Panc1 (cell line): Measurements from ENCODE around the gene NTN3. TPM values are rescaled to one million over a fixed set of nuclear protein-coding genes. Genes with fewer than 3 reads are reported as not detected.
"Not testable (repeated sequence)": the region's sequence is repeated elsewhere in the genome, so short reads cannot be mapped to it uniquely, and the experiment has no call there.

Experiments
- ATAC-seq: fragments of 200-7000 bp; cut with Tn5 transposase; 2 replicates; pipeline ENCODE4 v1.9.1; 2020; ENCODE audit warnings: mild to moderate bottlenecking, moderate library complexity
- BruUV-seq: library from RNA; stranded (reverse); fragments of 400-500 nt; replicated peaks from 2 replicates; lab custom pipeline; 2021; lab: Mats Ljungman, UMichigan
- CTCF ChIA-PET: fragments of 300-600 bp; sonication (Branson Sonifier 250); formaldehyde crosslinking; loops from one replicate; lab custom pipeline; 2022; ENCODE audit warnings: antibody characterized with exemption; lab: Charles Lee
- POLR2A ChIA-PET: fragments of 300-600 bp; sonication (Branson Sonifier 250); formaldehyde crosslinking; loops from one replicate; lab custom pipeline; 2022; ENCODE audit warnings: antibody characterized with exemption; lab: Charles Lee
- DNase-seq: peaks from one replicate; pipeline ENCODE4 v3.0.0-alpha.2; 2010; ENCODE audit warnings: low read depth, low spot score
- H3K27ac ChIP-seq: 2 replicates; pipeline ENCODE4 v1.5.1; 2011; ENCODE audit warnings: mild to moderate bottlenecking, low read length, inconsistent platforms
- H3K27me3 ChIP-seq: fragments of 200-500 bp; sonication (Bioruptor generic); 2 replicates; pipeline ENCODE4 v1.6.0; 2014; ENCODE audit warnings: low read length, inconsistent platforms; ENCODE audit not compliant: control insufficient read depth, insufficient read depth
- H3K36me3 ChIP-seq: fragments of 200-500 bp; sonication (Bioruptor generic); 2 replicates; pipeline ENCODE4 v1.5.1; 2014; ENCODE audit warnings: inconsistent platforms, mild to moderate bottlenecking, low read length, moderate library complexity; ENCODE audit not compliant: control insufficient read depth, insufficient read depth
- H3K4me1 ChIP-seq: 2 replicates; pipeline ENCODE4 v1.5.1; 2011; ENCODE audit warnings: inconsistent platforms, mild to moderate bottlenecking, low read length, moderate library complexity; ENCODE audit not compliant: control insufficient read depth, insufficient read depth
- H3K4me3 ChIP-seq, 2 experiments: 2 replicates each; pipeline ENCODE4 v1.5.1; 2011 to 2012; ENCODE audit warnings: low read depth in 2 of 2, low read length in 2 of 2, mild to moderate bottlenecking in 2 of 2, inconsistent platforms in 1 of 2, moderate library complexity in 1 of 2
- H3K9me3 ChIP-seq: fragments of 200-500 bp; sonication (Bioruptor generic); 2 replicates; pipeline ENCODE4 v1.5.1; 2014; ENCODE audit warnings: low read depth, mild to moderate bottlenecking, inconsistent platforms, low read length, moderate library complexity; ENCODE audit not compliant: control insufficient read depth, insufficient read depth
- POLR2AphosphoS5 ChIP-seq: IDR thresholded peaks from 2 replicates; pipeline ENCODE4 v1.6.1; 2012; ENCODE audit warnings: mild to moderate bottlenecking, low read depth, low read length, moderate library complexity
- SIN3A ChIP-seq: IDR thresholded peaks from 2 replicates; pipeline ENCODE4 v1.6.1; 2012; ENCODE audit warnings: low read depth, mild to moderate bottlenecking, low read length, moderate library complexity, borderline replicate concordance; ENCODE audit not compliant: insufficient read depth
- TCF7L2 ChIP-seq: IDR thresholded peaks from 2 replicates; pipeline ENCODE4 v1.6.1; 2011; ENCODE audit warnings: mild to moderate bottlenecking, low read depth, low read length, inconsistent platforms
- in situ Hi-C: cut with HindIII; loops from 2 replicates; pipeline ENCODE4 v1.10.0; 2016; ENCODE audit warnings: low sequenced_read_pairs, low pct_unique_long_range_greater_than_20kb
- intact Hi-C: fragments of 100-400 bp; cut with micrococcal nuclease; formaldehyde crosslinking; loops from one replicate; pipeline ENCODE4 v1.10.0; 2022; ENCODE audit not compliant: unreplicated experiment
- total RNA-seq: library from RNA; stranded (reverse); gene quantifications from one replicate; pipeline ENCODE4 v1.2.1, GENCODE V29; 2021; ENCODE audit not compliant: unreplicated experiment
- TF ChIP-seq, protein P1 (sequence below): fragments of 450-650 bp; IDR thresholded peaks from 2 replicates; pipeline ENCODE4 v1.5.1; 2017; ENCODE audit warnings: mild to moderate bottlenecking
- TF ChIP-seq, protein P2 (sequence below), 2 experiments: IDR thresholded peaks; 2 replicates each; pipeline ENCODE4 v1.6.1; 2011 to 2012; ENCODE audit warnings: low read depth in 2 of 2, control low read depth in 1 of 2, low read length in 1 of 2, mild to moderate bottlenecking in 1 of 2, moderate library complexity in 1 of 2; ENCODE audit not compliant: insufficient read depth in 1 of 2

Gene NTN3
- total RNA-seq, 1 experiment from 2014 or later, result 3.2 TPM

DNA sequence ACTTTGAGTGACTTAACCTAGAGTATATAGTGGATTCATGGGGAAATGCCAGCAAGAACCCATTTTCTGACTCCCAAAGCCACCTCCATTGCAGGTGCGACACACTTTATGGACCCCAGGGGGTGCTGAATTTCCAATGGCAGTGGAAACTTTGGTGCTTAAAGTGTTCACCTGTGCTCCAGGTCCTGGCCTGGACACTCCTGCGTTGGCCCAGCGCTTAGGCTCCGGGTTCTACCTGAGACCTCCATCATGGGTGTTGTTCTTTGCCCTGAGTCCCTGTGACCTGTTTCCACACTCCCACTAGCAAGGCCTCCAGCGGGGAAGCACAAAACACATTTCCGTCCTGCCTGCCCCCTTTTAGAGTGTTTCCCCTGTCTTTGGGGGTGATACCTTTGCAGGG, 38.8 kb upstream of the NTN3 start:
- no peak for DNase-seq
- no peak for ATAC-seq
- ChIA-PET POLR2A (no interaction called here), CTCF (no interaction called here)
- Histone ChIP-seq H3K9me3 (no peaks in the 10 kb centered on the region), H3K4me1 (peaks cover 19% of the 10 kb centered on the region), H3K4me3 (no peak overlapping the region), H3K27me3 (no peaks in the 10 kb centered on the region), H3K36me3 (peaks cover 23% of the 10 kb centered on the region), H3K27ac (no peak overlapping the region)
- TSS peak; percentile 50 for BruUV-seq
- in situ Hi-C loops, result no loop called here
- intact Hi-C loops, result no loop called here
- TF ChIP-seq, protein P1, sequence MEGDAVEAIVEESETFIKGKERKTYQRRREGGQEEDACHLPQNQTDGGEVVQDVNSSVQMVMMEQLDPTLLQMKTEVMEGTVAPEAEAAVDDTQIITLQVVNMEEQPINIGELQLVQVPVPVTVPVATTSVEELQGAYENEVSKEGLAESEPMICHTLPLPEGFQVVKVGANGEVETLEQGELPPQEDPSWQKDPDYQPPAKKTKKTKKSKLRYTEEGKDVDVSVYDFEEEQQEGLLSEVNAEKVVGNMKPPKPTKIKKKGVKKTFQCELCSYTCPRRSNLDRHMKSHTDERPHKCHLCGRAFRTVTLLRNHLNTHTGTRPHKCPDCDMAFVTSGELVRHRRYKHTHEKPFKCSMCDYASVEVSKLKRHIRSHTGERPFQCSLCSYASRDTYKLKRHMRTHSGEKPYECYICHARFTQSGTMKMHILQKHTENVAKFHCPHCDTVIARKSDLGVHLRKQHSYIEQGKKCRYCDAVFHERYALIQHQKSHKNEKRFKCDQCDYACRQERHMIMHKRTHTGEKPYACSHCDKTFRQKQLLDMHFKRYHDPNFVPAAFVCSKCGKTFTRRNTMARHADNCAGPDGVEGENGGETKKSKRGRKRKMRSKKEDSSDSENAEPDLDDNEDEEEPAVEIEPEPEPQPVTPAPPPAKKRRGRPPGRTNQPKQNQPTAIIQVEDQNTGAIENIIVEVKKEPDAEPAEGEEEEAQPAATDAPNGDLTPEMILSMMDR, result no peak
- TF ChIP-seq SIN3A (no peak), POLR2AphosphoS5 (no peak), TCF7L2 (no peak)
- TF ChIP-seq, protein P2, sequence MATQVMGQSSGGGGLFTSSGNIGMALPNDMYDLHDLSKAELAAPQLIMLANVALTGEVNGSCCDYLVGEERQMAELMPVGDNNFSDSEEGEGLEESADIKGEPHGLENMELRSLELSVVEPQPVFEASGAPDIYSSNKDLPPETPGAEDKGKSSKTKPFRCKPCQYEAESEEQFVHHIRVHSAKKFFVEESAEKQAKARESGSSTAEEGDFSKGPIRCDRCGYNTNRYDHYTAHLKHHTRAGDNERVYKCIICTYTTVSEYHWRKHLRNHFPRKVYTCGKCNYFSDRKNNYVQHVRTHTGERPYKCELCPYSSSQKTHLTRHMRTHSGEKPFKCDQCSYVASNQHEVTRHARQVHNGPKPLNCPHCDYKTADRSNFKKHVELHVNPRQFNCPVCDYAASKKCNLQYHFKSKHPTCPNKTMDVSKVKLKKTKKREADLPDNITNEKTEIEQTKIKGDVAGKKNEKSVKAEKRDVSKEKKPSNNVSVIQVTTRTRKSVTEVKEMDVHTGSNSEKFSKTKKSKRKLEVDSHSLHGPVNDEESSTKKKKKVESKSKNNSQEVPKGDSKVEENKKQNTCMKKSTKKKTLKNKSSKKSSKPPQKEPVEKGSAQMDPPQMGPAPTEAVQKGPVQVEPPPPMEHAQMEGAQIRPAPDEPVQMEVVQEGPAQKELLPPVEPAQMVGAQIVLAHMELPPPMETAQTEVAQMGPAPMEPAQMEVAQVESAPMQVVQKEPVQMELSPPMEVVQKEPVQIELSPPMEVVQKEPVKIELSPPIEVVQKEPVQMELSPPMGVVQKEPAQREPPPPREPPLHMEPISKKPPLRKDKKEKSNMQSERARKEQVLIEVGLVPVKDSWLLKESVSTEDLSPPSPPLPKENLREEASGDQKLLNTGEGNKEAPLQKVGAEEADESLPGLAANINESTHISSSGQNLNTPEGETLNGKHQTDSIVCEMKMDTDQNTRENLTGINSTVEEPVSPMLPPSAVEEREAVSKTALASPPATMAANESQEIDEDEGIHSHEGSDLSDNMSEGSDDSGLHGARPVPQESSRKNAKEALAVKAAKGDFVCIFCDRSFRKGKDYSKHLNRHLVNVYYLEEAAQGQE (IDR thresholded peaks at IDR 0.05; ENCODE audit: insufficient read depth in 1 of 2, low read depth in 2 of 2, low read length in 1 of 2), result no peak

DNA sequence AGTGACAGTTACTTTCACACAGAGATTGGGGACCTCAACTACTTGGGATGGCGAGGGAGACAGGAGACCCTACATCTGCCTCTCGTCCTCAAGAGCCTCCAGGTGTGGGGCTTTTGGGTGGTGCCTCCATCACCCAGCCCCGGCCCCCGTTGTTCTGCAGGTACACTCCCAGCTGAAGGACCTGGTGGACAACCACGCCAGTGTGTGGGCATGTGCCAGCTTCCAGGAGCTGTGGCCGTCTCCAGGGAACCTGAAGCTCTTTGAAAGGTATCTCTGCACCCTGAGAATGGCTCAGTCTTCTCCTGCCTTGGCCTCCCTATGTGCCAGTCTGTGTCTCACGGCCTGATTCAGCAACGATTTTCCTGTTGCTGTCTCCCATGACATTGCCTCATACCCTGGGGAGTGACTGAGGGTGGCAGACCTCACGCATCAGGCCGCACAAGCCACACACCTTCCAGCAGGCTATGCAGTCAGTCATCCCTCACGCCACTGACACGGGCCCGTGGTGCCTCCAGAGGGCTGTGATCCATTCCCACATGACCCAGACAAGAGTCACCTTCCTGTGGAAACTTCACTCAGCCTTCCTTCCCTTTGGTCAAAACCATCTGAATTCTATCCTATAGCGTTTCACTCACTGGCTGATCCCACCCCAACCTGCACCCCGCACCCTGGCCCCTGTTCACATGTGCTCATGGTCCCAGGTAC, 38.1 kb upstream of the NTN3 start:
- BruUV-seq, result no TSS peak
- no peak for DNase-seq
- CTCF ChIA-PET, result no interaction called here
- no peaks in the 10 kb centered on the region for H3K27me3 ChIP-seq
- ATAC-seq, result no peak
- intact Hi-C loops (no loop called here), in situ Hi-C loops (no loop called here)
- peaks cover 23% of the 10 kb centered on the region for H3K36me3 ChIP-seq
- POLR2A ChIA-PET, result no interaction called here
- no peak overlapping the region for H3K27ac ChIP-seq
- peaks cover 13% of the 10 kb centered on the region for H3K4me1 ChIP-seq
- no peaks in the 10 kb centered on the region for H3K9me3 ChIP-seq
- H3K4me3 ChIP-seq, result no peak overlapping the region
- TF ChIP-seq, protein P1, result no peak

DNA sequence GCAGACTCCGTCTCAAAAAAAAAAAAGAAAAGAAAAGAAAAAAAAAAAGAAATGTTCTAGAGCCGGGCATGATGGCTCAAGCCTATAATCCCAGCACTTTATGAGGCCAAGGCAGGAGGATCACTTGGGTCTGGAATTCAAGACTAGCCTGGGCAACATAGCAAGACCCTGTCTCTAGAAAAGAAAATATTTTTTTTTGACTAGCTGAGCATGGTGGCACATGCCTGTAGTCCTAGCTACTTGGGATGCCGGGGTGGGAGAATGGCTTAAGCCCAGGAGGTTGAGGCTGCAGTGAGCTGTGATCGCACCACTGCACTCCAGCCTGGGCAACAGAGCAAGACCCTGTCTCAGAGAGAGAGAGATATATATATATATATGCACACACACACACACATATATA, 35.9 kb upstream of the NTN3 start:
- CTCF ChIA-PET, result interaction anchor here (0.6 kb wide), 1 partner anchor 108 kb away, joined by 7 read pairs; no protein-coding TSS in a partner anchor
- H3K27me3 ChIP-seq, BruUV-seq, in situ Hi-C loops, DNase-seq, ATAC-seq, POLR2A ChIA-PET, H3K4me3 ChIP-seq, H3K9me3 ChIP-seq, intact Hi-C loops, H3K27ac ChIP-seq: not testable (repeated sequence)
- peaks cover 29% of the 10 kb centered on the region for H3K36me3 ChIP-seq
- H3K4me1 ChIP-seq, result peaks cover 11% of the 10 kb centered on the region
